OCI-LY3 (cell line): ENCODE measurements around the gene USH2A.

ENCODE experiments used
- H2AFZ ChIP-seq: fragments of 200-600, 300-600 bp; shearing (Covaris generic); 2 replicates; pipeline ENCODE4 v1.6.0; 2014; ENCODE audit warnings: antibody characterized with exemption, low read depth, low read length
- H3K27ac ChIP-seq: fragments of 200-600, 300-600 bp; sonication (generic); 2 replicates; pipeline ENCODE4 v1.5.1; 2014; ENCODE audit warnings: mild to moderate bottlenecking, low read length, moderate library complexity, mixed read lengths
- H3K27me3 ChIP-seq: fragments of 200-600, 300-600 bp; sonication (generic); 2 replicates; pipeline ENCODE4 v1.6.1; 2014; ENCODE audit warnings: low read depth, low read length, mixed read lengths
- H3K36me3 ChIP-seq: fragments of 200-600, 300-600 bp; sonication (generic); replicated peaks from 2 replicates; pipeline ENCODE3; 2014; ENCODE audit warnings: low read depth, low read length, mixed read lengths
- H3K4me1 ChIP-seq: fragments of 300-600, 200-600 bp; sonication (generic); 2 replicates; pipeline ENCODE4 v1.6.1; 2014; ENCODE audit warnings: low read length, mixed read lengths
- H3K4me2 ChIP-seq: fragments of 200-600, 300-600 bp; sonication (generic); 2 replicates; pipeline ENCODE4 v1.6.1; 2014; ENCODE audit warnings: low read length, mixed read lengths
- H3K4me3 ChIP-seq: fragments of 300-600, 200-600 bp; sonication (generic); 2 replicates; pipeline ENCODE4 v1.5.1; 2014; ENCODE audit warnings: antibody characterized with exemption, mild to moderate bottlenecking, low read length, moderate library complexity
- H3K79me2 ChIP-seq: fragments of 300-600, 200-600 bp; shearing (Covaris generic); 2 replicates; pipeline ENCODE4 v1.6.1; 2014; ENCODE audit warnings: mild to moderate bottlenecking, low read length, mixed read lengths
- H3K9ac ChIP-seq: fragments of 300-600, 200-600 bp; shearing (Covaris generic); 2 replicates; pipeline ENCODE4 v1.6.0; 2014; ENCODE audit warnings: mild to moderate bottlenecking, low read length, moderate library complexity
- H3K9me3 ChIP-seq: fragments of 200-600, 300-600 bp; shearing (Covaris generic); 2 replicates; pipeline ENCODE4 v1.6.1; 2014; ENCODE audit warnings: low read length, mixed read lengths; ENCODE audit not compliant: insufficient read depth
- H4K20me1 ChIP-seq: fragments of 200-600, 300-600 bp; sonication (generic); 2 replicates; pipeline ENCODE4 v1.6.1; 2016; ENCODE audit warnings: low read length, mixed read lengths; ENCODE audit not compliant: insufficient read depth
- EZH2phosphoT487 ChIP-seq: fragments of 200-600 bp; shearing (Covaris generic); IDR thresholded peaks from 2 replicates; pipeline ENCODE4 v1.6.1; 2018; ENCODE audit warnings: antibody characterized with exemption, mixed run types, low read depth
- TF ChIP-seq, protein P1 (sequence below): fragments of 200-600, 300-600 bp; sonication (generic); IDR thresholded peaks from 2 replicates; pipeline ENCODE4 v1.5.1; 2014; ENCODE audit warnings: antibody characterized with exemption, low read length, low read depth

Gene USH2A

DNA sequence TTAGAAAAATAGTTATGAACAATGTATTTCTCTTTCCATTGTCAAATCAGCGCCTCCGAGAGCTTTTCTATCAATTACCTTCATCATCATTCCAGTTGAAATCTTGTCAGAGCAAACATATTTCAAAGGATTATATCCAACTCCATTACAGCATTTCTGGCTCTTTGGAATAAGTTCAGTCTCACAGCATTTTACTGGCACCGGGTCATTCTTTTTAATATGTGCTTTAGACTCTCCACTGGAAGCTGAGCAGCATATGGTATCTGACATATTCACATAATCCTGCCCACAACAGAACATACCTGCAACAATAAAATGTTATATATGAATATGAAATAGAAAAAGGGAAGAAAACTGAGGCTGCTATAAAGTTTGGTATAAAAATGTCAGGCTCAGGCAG is 633.3 kb downstream of the USH2A start:
- Histone ChIP-seq H3K9me3 (no peaks in the 10 kb centered on the region), H3K4me2 (no peak overlapping the region), H3K9ac (no peak overlapping the region), H2AFZ (no peak overlapping the region), H3K79me2 (no peaks in the 10 kb centered on the region), H4K20me1 (no peaks in the 10 kb centered on the region), H3K27ac (no peak overlapping the region), H3K27me3 (no peaks in the 10 kb centered on the region), H3K4me3 (no peak overlapping the region), H3K4me1 (no peaks in the 10 kb centered on the region), H3K36me3 (no peaks in the 10 kb centered on the region)
- TF ChIP-seq, protein P1, sequence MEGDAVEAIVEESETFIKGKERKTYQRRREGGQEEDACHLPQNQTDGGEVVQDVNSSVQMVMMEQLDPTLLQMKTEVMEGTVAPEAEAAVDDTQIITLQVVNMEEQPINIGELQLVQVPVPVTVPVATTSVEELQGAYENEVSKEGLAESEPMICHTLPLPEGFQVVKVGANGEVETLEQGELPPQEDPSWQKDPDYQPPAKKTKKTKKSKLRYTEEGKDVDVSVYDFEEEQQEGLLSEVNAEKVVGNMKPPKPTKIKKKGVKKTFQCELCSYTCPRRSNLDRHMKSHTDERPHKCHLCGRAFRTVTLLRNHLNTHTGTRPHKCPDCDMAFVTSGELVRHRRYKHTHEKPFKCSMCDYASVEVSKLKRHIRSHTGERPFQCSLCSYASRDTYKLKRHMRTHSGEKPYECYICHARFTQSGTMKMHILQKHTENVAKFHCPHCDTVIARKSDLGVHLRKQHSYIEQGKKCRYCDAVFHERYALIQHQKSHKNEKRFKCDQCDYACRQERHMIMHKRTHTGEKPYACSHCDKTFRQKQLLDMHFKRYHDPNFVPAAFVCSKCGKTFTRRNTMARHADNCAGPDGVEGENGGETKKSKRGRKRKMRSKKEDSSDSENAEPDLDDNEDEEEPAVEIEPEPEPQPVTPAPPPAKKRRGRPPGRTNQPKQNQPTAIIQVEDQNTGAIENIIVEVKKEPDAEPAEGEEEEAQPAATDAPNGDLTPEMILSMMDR: no peak
- no peak for TF ChIP-seq EZH2phosphoT487

DNA sequence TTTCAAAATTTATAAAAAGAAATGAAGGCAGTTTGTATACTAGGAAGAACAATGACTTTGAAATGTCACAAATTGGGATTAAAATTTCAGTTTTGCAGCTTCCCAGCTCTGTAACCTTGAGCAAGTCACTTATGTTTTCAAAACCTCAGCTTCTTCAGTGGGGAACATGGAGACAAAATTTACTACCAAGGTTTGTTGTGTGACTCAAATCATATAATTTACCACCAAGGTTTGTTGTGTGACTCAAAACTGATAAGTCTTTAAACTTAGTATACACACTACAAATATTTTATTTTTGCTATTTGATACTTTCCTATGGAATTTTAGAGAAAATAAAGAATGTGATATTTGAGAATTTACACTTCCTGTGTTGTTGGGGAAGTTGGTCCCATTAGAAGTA is 636.3 kb downstream of the USH2A start:
- H3K9me3 ChIP-seq: no peaks in the 10 kb centered on the region
- H3K4me3 ChIP-seq: no peak overlapping the region
- no peak for TF ChIP-seq EZH2phosphoT487
- TF ChIP-seq, protein P1: no peak
- no peaks in the 10 kb centered on the region for H3K79me2 ChIP-seq
- H3K4me1 ChIP-seq: no peaks in the 10 kb centered on the region
- H3K4me2 ChIP-seq: no peak overlapping the region
- no peaks in the 10 kb centered on the region for H4K20me1 ChIP-seq
- H3K27ac ChIP-seq: no peak overlapping the region
- no peaks in the 10 kb centered on the region for H3K36me3 ChIP-seq
- no peak overlapping the region for H2AFZ ChIP-seq
- no peaks in the 10 kb centered on the region; the same call in 1 of the 2 replicates for H3K27me3 ChIP-seq
- no peak overlapping the region for H3K9ac ChIP-seq

- Histone ChIP-seq H4K20me1 (no peaks in the 10 kb centered on the region), H3K27ac (no peak overlapping the region), H3K9ac (no peak overlapping the region), H3K4me2 (no peak overlapping the region), H2AFZ (no peak overlapping the region), H3K4me1 (no peaks in the 10 kb centered on the region), H3K9me3 (no peaks in the 10 kb centered on the region), H3K27me3 (peaks cover 3% of the 10 kb centered on the region; the same call in 1 of the 2 replicates), H3K4me3 (no peak overlapping the region), H3K36me3 (no peaks in the 10 kb centered on the region), H3K79me2 (no peaks in the 10 kb centered on the region)
- TF ChIP-seq, protein P1: no peak
- TF ChIP-seq EZH2phosphoT487: no peak
Observed at GRCh38 chr1:215780641-215781040, 642.6 kb downstream of the USH2A start.

DNA sequence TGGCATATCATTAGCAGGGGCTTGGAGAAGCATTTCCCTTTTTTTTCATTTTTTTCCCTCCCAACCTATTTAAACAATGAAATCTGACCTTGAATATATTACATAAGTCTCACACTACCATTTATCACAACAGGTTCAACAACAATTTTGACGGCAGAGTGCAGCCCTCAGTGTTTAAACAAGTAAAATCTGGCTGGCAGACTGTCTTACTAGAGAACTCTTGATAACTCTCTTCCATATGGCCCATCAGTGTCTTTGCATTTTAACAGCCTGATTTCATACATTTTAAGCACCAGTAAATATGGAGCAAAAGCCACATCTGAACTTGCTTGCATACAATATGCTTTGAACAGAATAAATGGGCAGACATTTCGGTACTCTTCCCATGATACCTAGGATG is 643.1 kb downstream of the USH2A start:
- TF ChIP-seq, protein P1: no peak
- TF ChIP-seq EZH2phosphoT487: no peak
- Histone ChIP-seq H3K27ac (no peak overlapping the region), H2AFZ (no peak overlapping the region), H3K4me1 (no peaks in the 10 kb centered on the region), H3K36me3 (no peaks in the 10 kb centered on the region), H3K9ac (no peak overlapping the region), H4K20me1 (no peaks in the 10 kb centered on the region), H3K9me3 (no peaks in the 10 kb centered on the region), H3K4me3 (no peak overlapping the region), H3K27me3 (peaks cover 3% of the 10 kb centered on the region; the same call in 1 of the 2 replicates), H3K79me2 (no peaks in the 10 kb centered on the region), H3K4me2 (no peak overlapping the region)
